ENCODE measurements around the gene CARMIL1. TPM values are rescaled to one million over a fixed set of nuclear protein-coding genes. Genes with fewer than 3 reads are reported as not detected.

The CARMIL1 gene
- total RNA-seq, 1 experiment from 2014 or later = 23.6 TPM

GRCh38 chr6:25301362-25301761, 22.2 kb downstream of the CARMIL1 start:
- Histone ChIP-seq H2AFZ (ENCODE audit: low read length) (no peak overlapping the region), H2BK5ac (ENCODE audit: insufficient read length, low read length) (no peak overlapping the region), H2AK5ac (ENCODE audit: insufficient read length, low read length) (no peak overlapping the region), H3K4me2 (ENCODE audit: insufficient read depth, insufficient read length, low read length) (no peak overlapping the region), H2BK20ac (ENCODE audit: low read depth, low read length, poor library complexity, severe bottlenecking) (no peak overlapping the region), H3K79me2 (ENCODE audit: insufficient read depth, low read length) (peaks cover 7% of the 10 kb centered on the region; the same call in 1 of the 2 replicates), H3K18ac (ENCODE audit: insufficient read length, low read depth, low read length) (no peak overlapping the region), H3K4ac (ENCODE audit: low read depth, low read length) (no peak overlapping the region), H2BK12ac (ENCODE audit: insufficient read length, low read depth, low read length) (no peak overlapping the region), H4K5ac (ENCODE audit: insufficient read length, low read depth, low read length) (no peak overlapping the region), H3K9me3 (ENCODE audit: control insufficient read depth, low read depth, low read length) (no peaks in the 10 kb centered on the region), H3K27me3 (ENCODE audit: insufficient read depth, low read length) (no peaks in the 10 kb centered on the region), H3K27ac (ENCODE audit: insufficient read length, low read depth, low read length) (no peak overlapping the region), H4K8ac (replicated peaks; ENCODE audit: insufficient read length, low read depth, low read length) (no peak overlapping the region), H2BK120ac (ENCODE audit: low read depth, low read length, poor library complexity, severe bottlenecking) (no peak overlapping the region), H3K56ac (ENCODE audit: insufficient read length, low read depth, low read length) (no peak overlapping the region), H3K9ac (ENCODE audit: extremely low read depth, insufficient read length, low read length) (no peak overlapping the region), H3T11ph (ENCODE audit: low read length) (no peak overlapping the region), H3K14ac (ENCODE audit: insufficient read depth, low read length) (no peak overlapping the region), H3K79me1 (ENCODE audit: insufficient read depth, low read depth, low read length, poor library complexity, severe bottlenecking) (peaks cover 2% of the 10 kb centered on the region), H3K23me2 (ENCODE audit: insufficient read length, low read depth, low read length, poor library complexity, severe bottlenecking) (no peaks in the 10 kb centered on the region), H4K20me1 (ENCODE audit: control insufficient read depth, insufficient read depth, insufficient read length) (no peaks in the 10 kb centered on the region), H2BK15ac (ENCODE audit: low read depth, low read length) (no peak overlapping the region), H3K4me1 (ENCODE audit: insufficient read depth, low read length) (peaks cover 7% of the 10 kb centered on the region; the same call in 1 of the 2 replicates), H3K23ac (ENCODE audit: insufficient read length, low read depth, low read length) (no peak overlapping the region), H4K91ac (ENCODE audit: insufficient read length, low read depth, low read length) (no peak overlapping the region)
- peaks cover 9 to 10% (median 10%) of the 10 kb centered on the region in 3 experiments; a peak in 6 of 7 replicates for H3K36me3 Mint-ChIP-seq (ENCODE audit: insufficient read depth in 1 of 3, low read depth in 3 of 3)
- no peak overlapping the region for H3K4me3 Mint-ChIP-seq
- H3K27me3 Mint-ChIP-seq (ENCODE audit: low read depth) = no peaks in the 10 kb centered on the region
- H3K27ac Mint-ChIP-seq = no peak overlapping the region
- no CpG with 5 or more reads among the region's 3 CpGs for WGBS (ENCODE audit: extremely low coverage, insufficient read length, low lambda C conversion rate)
- DNase-seq = no peak
- peaks cover 25 to 34% of the 10 kb centered on the region in 2 experiments for H3K4me1 Mint-ChIP-seq
- H3K9me3 Mint-ChIP-seq = peaks cover 6% of the 10 kb centered on the region in 2 experiments; a peak in 4 of 5 replicates
- no peak for TF ChIP-seq CTCF (conservative IDR thresholded peaks at IDR 0.05)

All from H9 (cell line).